ENCODE data around the gene ARHGAP23.

GRCh38 chr17:38551121-38551520 is 122.9 kb downstream of the ARHGAP23 start:
- TF ChIP-seq CTCF (IDR thresholded peaks at IDR 0.05; ENCODE audit: borderline replicate concordance, extremely low read depth, low read length, poor library complexity, severe bottlenecking) (no peak), EZH2 (IDR thresholded peaks at IDR 0.05; ENCODE audit: borderline replicate concordance, low read depth, low read length, severe bottlenecking) (no peak)

Data from DND-41 (cell line).